Right lobe of liver (tissue), 6 donors: ENCODE measurements around the gene DVL1. TPM values are rescaled to one million over a fixed set of nuclear protein-coding genes. Genes with fewer than 3 reads are reported as not detected.

Experiments used
- ATAC-seq, 4 donors: fragments of 200-7000 bp; cut with Tn5 transposase; one replicate each; pipeline ENCODE4 v1.9.1; 2020; ENCODE audit warnings: mild to moderate bottlenecking in 4 of 4, moderate library complexity in 4 of 4
- DNase-seq, 3 donors: peaks; one replicate each; pipeline ENCODE4 v3.0.0-alpha.2; 2020
- H3K27ac ChIP-seq, 3 donors: fragments of 200-600 bp; one replicate each; pipeline ENCODE4 v1.8.0; 2022
- H3K27me3 ChIP-seq, 2 donors: fragments of 200-600 bp; one replicate each; pipeline ENCODE4 v1.8.0; 2022
- H3K36me3 ChIP-seq, 4 donors: fragments of 200-600 bp; sonication (generic) in 1 of 4; one replicate each; pipeline versions ENCODE4 v1.5.1 to v1.8.0; 2017 to 2022; ENCODE audit warnings: control low read depth in 1 of 4
- H3K4me1 ChIP-seq, 4 donors: fragments of 200-600 bp; sonication (generic) in 1 of 4; one replicate each; pipeline versions ENCODE4 v1.5.1 to v1.8.0; 2017 to 2022; ENCODE audit warnings: control low read depth in 1 of 4
- H3K4me3 ChIP-seq, 3 donors: fragments of 200-600 bp; one replicate each; pipeline ENCODE4 v1.8.0; 2022
- H3K9me3 ChIP-seq, 4 donors: fragments of 200-600 bp; sonication (generic) in 1 of 4; one replicate each; pipeline versions ENCODE4 v1.5.1 to v1.8.0; 2017 to 2022; ENCODE audit warnings: control low read depth in 1 of 4
- POLR2A ChIP-seq: fragments of 450-650 bp; IDR thresholded peaks from one replicate; pipeline ENCODE4 v1.6.1; 2017; ENCODE audit warnings: antibody characterized with exemption, mild to moderate bottlenecking
- WGBS: methylation state at CpG from one replicate; pipeline ENCODE4 v1.1.6; 2018; ENCODE audit warnings: low coverage, low lambda C conversion rate; ENCODE audit not compliant: insufficient coverage; ENCODE audit errors: missing lambda C conversion rate; 5-methylcytosine and 5-hydroxymethylcytosine counted together
- intact Hi-C, 2 donors: fragments of 100-400 bp; cut with DNase I; formaldehyde crosslinking; loops; one replicate each; pipeline versions ENCODE4 v1.11.2 to v1.14.1; 2022
- total RNA-seq, 6 experiments: library from RNA; depleted of rRNA in 2 of 6; stranded (reverse); fragments of >200 nt in 2 of 6; fragmentation: NEBNext Ultra II Directional in 3 of 6; extraction: Animal tissue kit (Norgen Biotek cat#: 25700) in 3 of 6; gene quantifications; one replicate each; pipeline versions ENCODE4 v1.1.0 to v1.2.4, GENCODE V29; 2016 to 2023
- TF ChIP-seq, protein P1 (sequence below), 4 donors: fragments of 200-600 bp in 3 of 4; fragments of 450-650 bp in 1 of 4; IDR thresholded peaks; one replicate each; pipeline versions ENCODE4 v1.5.1 to v1.8.0; 2016 to 2022; ENCODE audit warnings: antibody characterized with exemption in 4 of 4, mild to moderate bottlenecking in 2 of 4
- donor health status: DM: no; HTN: yes; CAD: no.
- donor health status: DM: no; HTN: no; CAD: no.
- donor health status: DM: no; HTN: no; CAD: no.
- donor health status: DM: no; HTN: yes; CAD: no.
- donor health status: DM: no; HTN: yes; CAD: no.

DVL1 gene
- total RNA-seq, 6 experiments from 2014 or later, result 32.7 to 54.6 (median 41.2) TPM

DNA sequence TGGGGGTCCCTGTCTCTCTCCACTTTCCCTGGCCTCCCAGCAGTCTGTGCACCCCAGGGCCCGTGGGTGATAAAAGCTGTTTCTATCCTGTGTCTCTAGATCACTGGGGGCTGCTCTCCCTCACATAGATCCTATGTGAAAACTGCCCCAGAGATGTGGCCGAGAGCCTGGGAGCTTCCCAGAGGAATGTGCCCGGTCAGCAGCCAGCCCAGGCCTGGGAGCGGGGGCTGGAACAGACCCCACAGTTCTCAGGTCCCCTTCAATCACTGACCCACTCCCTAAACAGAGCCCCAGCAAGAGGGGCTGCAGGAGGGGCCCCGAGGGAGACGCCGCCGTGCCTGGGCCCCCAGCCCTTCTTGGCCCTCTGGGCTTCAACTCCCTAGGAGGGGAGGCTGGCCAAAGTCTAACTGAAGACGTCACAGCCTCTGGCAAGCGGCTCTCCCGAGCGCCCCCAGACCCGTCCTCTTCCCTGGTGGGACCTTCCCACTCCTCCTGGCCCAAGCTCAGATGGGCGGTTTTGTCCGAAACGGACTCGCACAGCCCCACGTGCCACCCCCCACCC, 8.7 kb upstream of the DVL1 start:
- H3K36me3 ChIP-seq, result no peaks in the 10 kb centered on the region
- no peak for ATAC-seq
- H3K9me3 ChIP-seq, result no peaks in the 10 kb centered on the region
- H3K4me1 ChIP-seq, result no peaks in the 10 kb centered on the region
- H3K4me3 ChIP-seq, result peak overlapping the region; percentile 11 to 27 (median 14)
- intact Hi-C loops, result no loop called here
- peak in 1 of 3 donors; percentile 17 for DNase-seq
- TF ChIP-seq POLR2A, result no peak
- TF ChIP-seq, protein P1, sequence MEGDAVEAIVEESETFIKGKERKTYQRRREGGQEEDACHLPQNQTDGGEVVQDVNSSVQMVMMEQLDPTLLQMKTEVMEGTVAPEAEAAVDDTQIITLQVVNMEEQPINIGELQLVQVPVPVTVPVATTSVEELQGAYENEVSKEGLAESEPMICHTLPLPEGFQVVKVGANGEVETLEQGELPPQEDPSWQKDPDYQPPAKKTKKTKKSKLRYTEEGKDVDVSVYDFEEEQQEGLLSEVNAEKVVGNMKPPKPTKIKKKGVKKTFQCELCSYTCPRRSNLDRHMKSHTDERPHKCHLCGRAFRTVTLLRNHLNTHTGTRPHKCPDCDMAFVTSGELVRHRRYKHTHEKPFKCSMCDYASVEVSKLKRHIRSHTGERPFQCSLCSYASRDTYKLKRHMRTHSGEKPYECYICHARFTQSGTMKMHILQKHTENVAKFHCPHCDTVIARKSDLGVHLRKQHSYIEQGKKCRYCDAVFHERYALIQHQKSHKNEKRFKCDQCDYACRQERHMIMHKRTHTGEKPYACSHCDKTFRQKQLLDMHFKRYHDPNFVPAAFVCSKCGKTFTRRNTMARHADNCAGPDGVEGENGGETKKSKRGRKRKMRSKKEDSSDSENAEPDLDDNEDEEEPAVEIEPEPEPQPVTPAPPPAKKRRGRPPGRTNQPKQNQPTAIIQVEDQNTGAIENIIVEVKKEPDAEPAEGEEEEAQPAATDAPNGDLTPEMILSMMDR (IDR thresholded peaks at IDR 0.05), result no peak
- 57% methylated on average over 1 of the region's 18 CpGs for WGBS
- H3K27me3 ChIP-seq, result peaks cover 0 to 5% of the 10 kb centered on the region in 2 donors
- H3K27ac ChIP-seq, result peak overlapping the region; percentile 33 to 47 (median 43)

GRCh38 chr1:1356796-1357401, 7.7 kb upstream of the DVL1 start:
- peak in 1 of 3 donors; percentile 21 for DNase-seq
- Histone ChIP-seq H3K9me3 (no peaks in the 10 kb centered on the region), H3K4me3 (no peak overlapping the region), H3K4me1 (no peaks in the 10 kb centered on the region), H3K36me3 (no peaks in the 10 kb centered on the region), H3K27ac (no peak overlapping the region), H3K27me3 (peaks cover 0 to 5% of the 10 kb centered on the region in 2 donors)
- WGBS, result no CpG with 5 or more reads among the region's 26 CpGs
- ATAC-seq, result no peak
- TF ChIP-seq POLR2A, result no peak
- TF ChIP-seq, protein P1 (IDR thresholded peaks at IDR 0.05), result no peak
- intact Hi-C loops, result no loop called here

DNA sequence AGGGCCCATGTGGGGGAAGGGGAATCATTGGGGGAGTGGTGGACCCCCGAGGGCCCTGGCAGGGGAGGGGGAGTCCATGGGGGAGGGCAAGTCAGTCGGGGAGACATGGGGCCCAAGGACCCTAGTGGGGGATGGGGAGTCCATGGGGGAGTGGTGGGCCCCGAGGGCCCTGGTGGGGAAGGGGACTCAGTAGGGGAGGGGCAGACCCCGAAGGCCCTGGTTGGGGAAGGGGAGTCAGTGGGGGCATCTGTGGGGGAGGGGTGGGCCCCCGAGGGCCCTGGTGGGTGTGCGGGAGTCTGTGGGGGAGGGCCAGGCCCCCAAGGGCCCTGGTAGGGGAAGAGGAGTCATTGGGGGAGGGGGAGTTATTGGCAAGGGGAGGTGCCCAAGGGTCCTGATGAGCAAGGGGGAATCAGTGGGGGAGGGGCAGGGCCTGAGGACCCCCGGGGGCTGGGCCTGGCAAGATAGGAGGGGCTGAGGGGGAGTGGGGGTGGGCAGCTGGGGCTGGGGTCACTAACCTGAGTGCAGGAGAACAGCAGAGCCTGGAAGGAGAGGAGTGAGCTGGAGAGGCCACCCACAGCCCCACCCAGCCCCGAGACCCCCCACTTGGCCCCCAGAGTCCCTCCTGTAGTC, 7.1 kb upstream of the DVL1 start:
- 47% methylated on average over 8 of the region's 8 CpGs for WGBS
- H3K27me3 ChIP-seq, result peaks cover 0 to 5% of the 10 kb centered on the region in 2 donors

GRCh38 chr1:1355416-1355815, 6.2 kb upstream of the DVL1 start:
- WGBS, result 0% methylated on average over 16 of the region's 52 CpGs
- Histone ChIP-seq H3K4me1 (no peaks in the 10 kb centered on the region), H3K27me3 (peaks cover 0 to 5% of the 10 kb centered on the region in 2 donors), H3K27ac (no peak overlapping the region), H3K4me3 (no peak overlapping the region), H3K36me3 (no peaks in the 10 kb centered on the region), H3K9me3 (no peaks in the 10 kb centered on the region)
- DNase-seq (peak in 1 of 3 donors; percentile 26), ATAC-seq (peak; percentile 8 to 35 (median 12))
- TF ChIP-seq, protein P1 (IDR thresholded peaks at IDR 0.05), result no peak
- no peak for TF ChIP-seq POLR2A
- intact Hi-C loops, result no loop called here

More for the DNA sequence above, 7.1 kb upstream of the DVL1 start:
- ATAC-seq (no peak), DNase-seq (no peak)
- Histone ChIP-seq H3K27ac (no peak overlapping the region), H3K36me3 (no peaks in the 10 kb centered on the region), H3K4me3 (no peak overlapping the region), H3K4me1 (no peaks in the 10 kb centered on the region), H3K9me3 (no peaks in the 10 kb centered on the region)
- TF ChIP-seq, protein P1 (IDR thresholded peaks at IDR 0.05), result no peak
- TF ChIP-seq POLR2A, result no peak
- intact Hi-C loops, result no loop called here
